HG03432 (cell line): Measurements from ENCODE around the gene DMD.
"Not testable (repeated sequence)": the region's sequence is repeated elsewhere in the genome, so short reads cannot be mapped to it uniquely, and the experiment has no call there.

Experiments used
- ATAC-seq: cut with Tn5 transposase; IDR thresholded peaks from one replicate; pipeline ENCODE4 v1.9.1; 2021; ENCODE audit warnings: mild to moderate bottlenecking, moderate library complexity; ENCODE audit not compliant: unreplicated experiment

The DMD gene

DNA sequence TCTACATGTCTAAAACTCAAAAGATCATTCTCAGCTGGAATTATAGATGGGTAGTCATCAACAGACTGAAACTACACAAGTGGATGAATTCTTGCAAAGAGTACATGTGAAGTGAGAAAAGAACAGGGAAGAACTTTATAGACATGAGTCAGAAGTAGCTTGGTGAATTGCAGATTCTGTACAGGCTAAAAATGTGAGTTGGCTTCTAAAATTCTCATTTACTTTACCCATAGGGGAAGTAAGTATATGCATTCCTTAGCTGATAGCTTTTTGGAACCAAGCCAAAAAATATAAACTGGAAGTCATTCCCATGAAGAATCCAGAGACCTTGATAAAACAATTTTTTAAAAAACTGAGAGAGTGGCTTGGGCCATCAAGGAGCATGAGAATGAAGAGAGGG, 1555.3 kb downstream of the DMD start:
- ATAC-seq = no peak

DNA sequence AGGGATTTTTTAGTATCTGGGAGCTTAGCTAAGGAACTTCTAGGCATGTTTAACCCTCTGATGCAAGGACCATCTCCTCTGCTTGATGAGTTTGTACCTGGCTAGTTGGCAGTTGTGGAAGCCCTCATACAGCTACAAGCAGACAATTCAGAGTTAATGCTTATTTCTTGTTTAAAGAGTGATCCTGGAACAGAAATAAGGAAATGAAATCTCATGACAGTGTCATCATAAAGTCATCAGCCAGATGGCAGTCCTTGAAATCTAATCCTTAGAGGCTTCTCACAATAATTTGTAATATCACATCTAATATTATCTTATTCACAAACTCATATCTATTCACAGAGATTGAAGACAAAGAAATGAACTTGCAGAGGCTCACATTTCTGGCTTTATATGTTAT, 1557.9 kb downstream of the DMD start:
- ATAC-seq = no peak

DNA sequence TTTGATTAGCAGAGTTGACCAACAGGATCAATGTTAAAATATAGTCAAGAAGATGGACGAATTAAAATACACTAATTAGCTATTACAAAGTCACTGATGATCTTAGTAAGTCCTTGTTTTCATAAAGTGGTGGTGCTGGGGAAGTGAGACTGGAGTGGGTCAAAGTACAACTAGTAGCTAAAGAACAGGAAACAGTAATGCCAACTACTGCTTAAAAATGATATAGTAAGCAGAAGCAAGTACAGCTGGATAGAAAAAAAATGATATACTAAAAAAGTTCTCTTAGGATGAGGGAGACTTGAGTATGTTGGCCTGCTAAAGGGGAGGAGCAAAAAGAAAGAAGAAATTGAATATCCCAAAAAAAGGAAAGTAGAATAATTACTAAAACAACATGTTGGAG, 1558.7 kb downstream of the DMD start:
- peak; percentile 68 for ATAC-seq

DNA sequence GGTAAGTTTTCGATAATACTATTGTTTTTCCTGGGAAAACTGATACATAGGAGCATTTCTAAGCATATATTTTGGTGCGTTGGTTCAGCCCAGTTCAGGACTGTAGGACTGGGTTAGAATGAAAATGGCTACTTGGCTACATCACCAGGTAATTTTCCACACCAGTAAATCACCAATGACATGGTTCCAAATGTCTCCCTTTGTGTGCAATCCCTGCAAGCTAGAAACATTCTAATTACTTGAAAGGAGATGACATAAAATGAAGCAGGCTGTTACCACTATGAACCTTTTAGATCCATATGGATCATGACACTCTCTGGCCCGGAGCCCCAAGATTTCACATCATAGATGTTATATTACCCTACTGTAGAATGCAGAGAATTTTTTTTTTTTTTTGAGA, 1562.1 kb downstream of the DMD start:
- no peak for ATAC-seq

DNA sequence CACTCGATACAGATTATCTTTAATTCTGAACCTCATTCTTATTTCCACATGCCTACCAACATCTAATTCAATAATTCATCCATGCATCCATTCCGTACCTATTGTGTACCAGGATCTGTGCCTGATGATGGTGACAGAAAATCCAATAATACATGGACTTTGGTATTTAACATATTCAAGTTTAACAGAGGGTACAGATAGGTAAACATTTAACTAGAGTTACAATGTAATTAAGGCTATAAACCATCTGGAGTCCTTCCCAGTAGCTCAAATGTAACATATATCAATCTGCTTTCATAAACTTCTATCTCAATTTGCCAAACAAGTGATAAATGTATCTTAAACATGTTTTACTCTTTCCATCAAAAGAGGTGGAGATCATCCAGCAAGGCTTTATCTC, 1578.0 kb downstream of the DMD start:
- no peak for ATAC-seq

DNA sequence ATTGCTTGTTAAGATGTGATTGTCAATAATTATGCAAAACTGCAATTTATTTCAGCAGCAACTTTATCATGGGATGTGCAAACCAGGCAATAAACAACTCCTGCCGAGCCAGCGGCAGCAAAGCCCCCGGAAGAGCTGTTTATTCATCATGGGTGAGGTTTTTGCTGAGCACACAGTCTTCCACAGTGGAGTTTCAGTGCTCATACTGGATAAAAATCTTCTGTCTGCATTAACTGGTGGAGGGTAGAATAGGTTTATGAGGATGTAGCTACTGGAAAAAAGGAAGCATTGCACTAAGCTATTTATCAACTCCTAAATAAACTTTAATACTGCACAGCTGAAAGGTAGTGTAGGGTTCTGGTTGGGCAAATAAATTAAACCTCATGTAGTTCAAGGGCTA, 1582.2 kb downstream of the DMD start:
- no peak for ATAC-seq

DNA sequence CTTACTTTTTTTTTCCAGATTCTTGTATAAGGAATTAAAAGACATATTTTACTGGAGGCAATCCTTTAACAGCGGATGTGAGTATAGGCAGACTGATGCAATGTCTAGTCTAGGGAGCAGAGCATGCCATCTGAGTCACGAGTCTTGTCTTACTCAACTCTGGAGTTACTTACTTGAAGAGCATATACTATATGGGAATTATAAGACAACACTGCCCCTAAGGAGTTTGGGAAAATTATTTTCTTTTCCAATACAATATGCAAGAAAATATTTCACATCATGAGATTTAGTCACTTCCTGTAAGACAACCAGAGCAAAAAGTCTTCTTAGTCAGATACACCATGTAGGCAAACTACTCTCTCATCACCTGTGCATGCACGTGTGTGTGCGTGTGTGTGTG, 1602.2 kb downstream of the DMD start:
- no peak for ATAC-seq

DNA sequence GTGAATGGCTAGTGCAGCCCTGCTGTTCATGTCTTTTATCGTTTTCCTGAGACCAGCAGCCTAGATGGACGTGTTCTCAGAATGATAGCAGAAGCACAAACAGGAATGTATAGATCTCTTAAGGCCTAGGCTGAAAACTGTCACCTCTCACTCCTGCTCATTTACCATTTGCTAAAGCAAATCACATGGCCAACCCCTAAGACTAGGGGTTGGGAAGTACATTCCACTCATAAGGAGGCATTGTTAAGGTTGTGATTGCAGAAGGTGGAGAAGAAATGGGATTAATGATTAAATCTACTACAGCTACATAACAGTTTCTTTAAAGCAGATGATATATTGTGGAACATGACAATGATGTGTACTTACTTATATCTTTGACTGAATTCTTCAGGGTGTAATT, 1602.7 kb downstream of the DMD start:
- ATAC-seq = no peak

DNA sequence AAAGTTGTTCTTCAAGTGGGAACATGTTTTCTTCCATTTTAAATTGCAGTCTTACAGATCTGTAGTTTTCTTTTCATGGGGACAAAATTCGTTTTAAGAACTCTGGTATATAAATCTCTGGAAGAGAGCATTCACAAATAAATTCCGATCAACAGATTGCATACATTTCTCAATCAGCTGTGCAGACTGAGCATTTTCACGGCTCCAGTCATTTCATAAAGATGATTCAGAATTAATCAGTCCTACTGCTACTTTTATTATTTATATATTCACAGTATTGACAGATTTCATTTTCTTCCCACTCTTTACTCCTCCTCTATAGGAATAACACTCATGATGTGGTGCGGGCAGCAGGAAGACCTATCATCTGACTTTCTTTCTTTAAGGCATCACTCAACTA, 1604.6 kb downstream of the DMD start:
- ATAC-seq = no peak

DNA sequence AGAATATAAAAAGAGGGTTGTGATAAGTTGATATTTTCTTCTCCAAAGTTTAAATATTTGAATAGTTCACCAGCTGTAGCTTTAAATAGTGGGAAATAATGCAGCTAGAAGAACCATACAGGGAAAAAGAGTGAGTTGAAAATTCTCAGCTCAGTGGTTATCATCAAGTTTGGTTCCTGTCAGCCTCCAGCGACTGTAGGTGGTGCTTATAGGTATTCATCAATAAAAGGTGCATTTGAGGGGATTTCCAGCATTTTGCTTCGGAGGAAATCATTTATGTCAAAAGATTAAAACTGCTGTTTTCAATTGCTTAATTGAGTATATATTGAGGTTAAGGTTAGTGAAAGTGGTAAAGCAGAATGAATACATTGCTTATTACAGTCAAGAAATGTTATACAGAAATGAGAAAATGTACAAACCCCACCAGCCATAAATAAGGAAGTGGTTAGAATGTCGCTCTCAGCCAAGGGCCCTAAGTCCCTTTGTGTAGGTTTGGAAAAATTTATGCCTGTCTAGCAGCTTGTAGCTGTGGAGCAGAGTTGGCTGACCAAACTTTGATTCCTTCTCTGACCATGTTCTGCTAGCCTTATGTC, 1606.6 kb downstream of the DMD start:
- peak; percentile 88 for ATAC-seq

DNA sequence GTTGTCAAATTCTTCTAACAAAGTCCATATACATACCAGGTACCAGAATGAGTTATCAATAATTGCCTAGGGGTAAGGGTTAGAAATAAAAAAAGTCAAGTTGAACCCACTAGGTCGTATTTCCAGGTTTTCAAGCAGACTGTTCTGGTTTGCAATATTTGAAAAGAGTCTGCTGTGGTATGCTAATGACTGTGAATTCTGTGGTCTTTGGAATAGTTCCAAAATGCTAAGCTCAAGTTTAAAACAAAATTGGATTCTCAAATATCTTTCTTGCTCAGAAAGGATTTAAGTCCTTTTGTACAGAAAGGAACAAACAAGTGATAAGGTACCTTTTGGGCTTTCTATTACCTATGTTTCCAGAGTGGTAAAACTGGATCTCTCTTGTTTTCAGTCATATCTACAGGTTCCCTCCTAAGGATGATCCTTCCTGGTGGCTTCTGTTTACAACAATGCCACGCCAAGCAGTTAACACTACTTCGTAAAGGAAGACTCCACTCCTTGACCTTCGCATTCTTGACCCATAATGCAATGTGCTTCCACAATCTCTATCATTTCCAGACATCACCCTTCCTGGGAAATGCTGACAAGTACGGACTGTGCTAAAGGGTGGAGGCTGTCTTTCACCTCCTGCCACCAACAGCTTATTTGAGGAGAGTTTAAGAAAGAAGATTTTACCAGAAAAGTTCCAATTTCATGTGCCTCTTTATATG, 1607.8 kb downstream of the DMD start:
- ATAC-seq = no peak

DNA sequence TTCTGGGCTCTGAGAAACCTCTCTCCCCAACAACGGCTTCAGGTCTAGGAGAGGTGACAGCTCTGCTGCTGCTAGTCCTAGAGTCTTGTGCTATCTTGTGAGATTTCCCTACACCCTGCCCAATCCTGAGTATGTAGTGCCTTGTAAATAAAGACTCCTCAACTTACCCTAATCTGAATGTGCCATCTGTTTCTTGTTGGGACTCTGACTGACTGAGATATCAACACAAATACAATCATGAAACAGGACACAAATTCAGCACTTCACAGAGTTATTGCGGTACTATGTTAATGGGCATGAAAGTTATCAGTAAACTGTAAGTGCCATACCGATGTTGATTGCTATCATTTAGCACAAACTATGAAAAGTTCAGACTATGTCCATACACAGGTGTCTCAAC, 1610.5 kb downstream of the DMD start:
- ATAC-seq = no peak

DNA sequence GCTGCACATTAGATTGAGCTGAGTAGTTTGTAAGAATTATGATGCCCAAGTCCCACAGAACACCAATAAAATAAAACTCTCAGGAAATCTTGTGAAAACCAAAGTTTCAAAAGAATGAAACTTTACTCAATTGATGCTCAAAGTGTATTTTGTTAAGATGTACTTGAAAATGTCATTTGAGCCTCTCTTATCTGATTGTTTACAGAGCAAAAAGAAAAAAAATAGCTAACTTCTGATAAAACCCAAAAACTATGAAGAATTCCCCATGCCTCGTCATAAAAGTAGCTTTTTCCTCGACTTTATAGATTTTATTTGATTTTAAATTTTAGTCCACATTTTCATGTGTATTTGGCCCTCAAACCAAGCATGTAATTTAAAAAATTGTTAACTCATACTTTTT, 1618.0 kb downstream of the DMD start:
- ATAC-seq = no peak

DNA sequence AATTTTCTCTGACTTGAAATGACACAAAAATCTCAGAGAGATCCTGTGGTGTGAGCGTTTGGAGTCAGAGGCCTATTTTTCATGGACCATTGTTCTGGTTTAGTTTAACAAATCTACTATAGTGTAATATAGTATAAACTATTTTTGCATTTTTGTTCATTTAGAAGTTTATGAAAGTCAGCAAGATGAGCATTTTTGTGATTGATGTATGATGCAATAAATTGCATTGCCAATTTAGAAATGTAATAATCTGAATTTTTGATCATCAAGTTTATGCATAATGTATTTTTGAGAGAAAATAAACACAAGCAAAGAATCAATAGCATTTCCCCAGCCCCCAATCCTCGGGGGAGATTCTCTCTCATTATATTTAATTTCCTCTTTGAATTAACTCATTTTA, 1620.0 kb downstream of the DMD start:
- no peak for ATAC-seq

DNA sequence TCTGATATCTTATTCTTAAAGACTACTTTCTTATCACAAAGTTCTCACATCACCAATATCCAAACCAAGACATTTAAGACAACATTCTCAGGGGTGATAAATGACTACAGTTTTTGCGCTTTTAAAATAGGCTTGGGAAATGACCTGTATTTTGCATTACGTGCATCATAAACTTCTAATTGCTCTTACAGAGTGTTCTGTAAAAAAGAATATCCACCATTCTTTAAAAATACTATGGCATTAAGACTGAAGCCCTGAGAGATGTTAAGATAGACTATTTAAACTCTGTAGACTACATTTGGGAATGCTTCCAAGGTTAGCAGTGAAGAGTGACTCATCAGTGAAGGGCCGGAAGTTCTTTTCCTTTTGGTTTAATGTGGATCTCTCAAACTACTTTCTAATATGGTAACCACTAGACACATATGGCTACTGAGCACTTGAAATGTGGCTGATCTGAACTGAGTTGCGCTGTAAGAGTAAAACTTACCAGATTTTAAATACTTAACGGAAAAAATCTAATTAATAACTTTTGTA, 1620.7 kb downstream of the DMD start:
- ATAC-seq = no peak

DNA sequence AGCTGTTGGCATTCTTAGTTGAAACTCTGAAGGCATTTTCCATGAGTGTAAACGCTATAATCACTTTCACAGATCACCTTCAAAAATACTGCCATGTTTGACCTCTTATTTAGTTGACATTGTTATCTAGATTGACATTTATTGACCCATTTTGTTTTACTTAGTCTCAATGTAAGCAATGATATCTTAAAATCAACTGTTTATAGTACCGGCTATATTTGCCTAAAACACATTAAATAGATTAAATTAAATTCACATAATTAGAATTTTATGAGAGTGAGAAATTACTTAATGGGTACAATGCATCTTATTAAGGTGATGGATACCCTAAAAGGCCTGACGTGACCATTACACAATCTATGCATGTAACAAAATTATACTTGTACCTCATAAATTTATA, 1621.8 kb downstream of the DMD start:
- no peak for ATAC-seq

DNA sequence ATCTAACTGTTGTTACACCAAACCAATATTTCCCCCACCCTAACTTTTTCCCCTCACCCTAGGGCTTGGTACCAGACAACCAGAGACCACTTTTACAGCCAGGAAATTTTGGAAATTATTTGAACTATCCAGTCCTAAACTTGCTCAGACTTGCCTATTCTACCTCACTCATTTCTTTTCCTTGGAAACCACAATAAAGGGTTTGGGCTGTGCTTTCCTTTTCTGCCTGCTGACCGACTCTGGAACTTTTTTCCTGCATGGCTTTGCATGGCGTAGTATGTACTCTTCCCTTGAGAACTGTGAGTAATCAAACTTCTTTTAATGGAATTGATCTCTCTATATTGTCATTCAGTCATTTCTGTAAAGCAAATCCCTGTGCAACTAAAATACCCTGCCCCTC, 1623.0 kb downstream of the DMD start:
- ATAC-seq = no peak

DNA sequence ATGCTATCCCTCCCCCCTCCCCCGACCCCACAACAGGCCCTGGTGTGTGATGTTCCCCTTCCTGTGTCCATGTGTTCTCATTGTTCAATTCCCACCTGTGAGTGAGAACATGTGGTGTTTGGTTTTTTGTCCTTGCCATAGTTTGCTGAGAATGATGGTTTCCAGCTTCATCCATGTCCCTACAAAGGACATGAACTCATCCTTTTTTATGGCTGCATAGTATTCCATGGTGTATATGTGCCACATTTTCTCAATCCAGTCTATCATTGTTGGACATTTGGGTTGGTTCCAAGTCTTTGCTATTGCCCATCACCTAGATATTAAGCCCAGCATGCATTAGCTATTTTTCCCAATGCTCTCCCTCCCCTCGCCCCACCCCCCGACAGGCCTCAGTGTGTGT, 1627.5 kb downstream of the DMD start:
- not testable (repeated sequence) for ATAC-seq

DNA sequence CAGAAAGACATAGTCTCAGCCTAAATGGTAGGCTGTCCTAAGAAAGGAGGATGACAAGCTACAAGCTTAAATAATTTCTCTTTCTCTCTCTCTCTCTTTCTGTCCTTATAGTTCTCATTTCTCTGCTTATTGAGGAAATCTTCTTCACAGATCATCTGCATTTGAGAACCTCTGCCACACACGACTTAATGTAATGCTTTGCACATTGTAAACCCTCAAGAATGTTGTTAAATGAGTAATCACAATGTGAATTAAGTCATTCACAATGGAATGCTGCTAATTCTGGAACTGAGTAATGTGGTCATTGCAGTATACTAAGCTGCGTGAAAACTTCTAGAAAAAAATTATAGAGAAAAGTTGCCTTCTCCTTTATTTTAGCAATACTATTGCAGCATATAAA, 1630.6 kb downstream of the DMD start:
- no peak for ATAC-seq

DNA sequence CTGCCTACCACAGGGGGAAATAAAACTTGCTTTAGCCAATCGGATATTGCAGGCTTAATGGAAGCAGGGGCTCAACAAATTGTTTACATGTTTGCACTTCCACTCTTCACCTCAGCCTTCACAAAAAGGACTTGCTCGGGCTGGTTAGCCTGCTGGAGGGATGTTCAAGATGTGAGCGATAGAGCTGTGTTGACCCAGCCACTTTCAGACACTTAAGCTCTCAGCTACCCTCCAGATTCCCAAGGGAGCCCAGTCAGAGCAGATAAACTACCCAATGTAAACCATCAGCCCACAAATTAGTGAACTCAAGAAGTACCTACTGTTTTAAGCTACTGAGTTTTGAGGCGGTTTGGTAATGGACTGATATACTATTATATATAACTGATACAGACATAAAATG, 1631.1 kb downstream of the DMD start:
- ATAC-seq = no peak

DNA sequence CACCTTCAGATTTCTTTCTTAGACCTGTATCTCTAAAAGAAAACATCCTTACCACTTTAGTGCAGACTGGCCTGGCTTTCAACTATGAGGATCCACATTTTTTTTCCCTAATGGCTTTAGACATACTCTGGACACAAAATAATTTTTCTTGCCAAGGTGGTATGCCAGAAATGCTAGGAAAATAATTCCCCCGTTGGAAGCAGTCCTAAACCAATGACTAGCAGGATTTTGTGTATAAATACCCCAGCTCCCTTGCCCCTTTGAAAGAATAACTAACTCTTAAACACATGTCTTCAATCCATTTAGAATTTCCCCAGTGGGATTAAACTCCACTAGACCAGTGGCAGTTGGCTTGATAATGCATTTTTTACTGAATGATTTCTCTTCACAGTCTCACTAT, 1639.0 kb downstream of the DMD start:
- no peak for ATAC-seq

DNA sequence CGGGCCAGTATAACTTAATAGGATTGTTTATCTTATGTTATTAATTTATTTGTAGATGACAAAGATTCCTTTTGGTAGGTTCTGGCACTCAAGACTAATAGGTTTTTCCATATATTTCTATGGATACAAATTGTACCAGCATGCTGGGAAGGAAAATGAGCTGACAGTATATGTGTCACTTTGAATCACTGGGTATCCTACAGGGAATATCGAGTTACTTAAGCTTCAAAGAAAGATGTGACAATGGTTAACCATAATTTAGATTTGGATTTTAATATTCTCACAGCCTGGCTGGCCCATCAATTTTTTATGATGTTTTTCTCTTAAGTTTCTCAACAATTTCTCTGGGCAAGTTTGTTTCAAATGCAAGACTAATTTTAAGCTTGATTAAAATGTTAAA, 1640.7 kb downstream of the DMD start:
- no peak for ATAC-seq

DNA sequence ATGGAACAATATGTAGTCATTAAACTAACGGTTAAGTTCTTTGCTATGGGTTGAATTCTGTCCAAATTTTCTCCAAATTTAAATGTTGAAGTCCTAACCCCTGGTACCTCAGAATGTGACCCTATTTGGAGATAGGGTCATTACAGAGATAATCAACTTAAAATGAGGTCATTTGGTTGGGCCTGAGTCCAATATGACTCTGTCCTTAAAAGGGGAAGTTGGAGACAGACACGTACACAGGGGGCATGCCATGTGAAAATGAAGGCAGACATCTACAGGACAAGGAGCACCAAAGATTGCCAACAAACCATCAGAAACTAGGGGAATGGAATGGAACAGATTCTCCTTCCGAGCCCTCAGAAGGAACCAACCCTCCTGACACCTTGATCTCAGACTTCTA, 1647.6 kb downstream of the DMD start:
- ATAC-seq = no peak
